HG03025 (cell line): ENCODE results near the gene DGCR6L.
"Not testable (repeated sequence)": the region's sequence is repeated elsewhere in the genome, so short reads cannot be mapped to it uniquely, and the experiment has no call there.

Experiments
- ATAC-seq: cut with Tn5 transposase; IDR thresholded peaks from one replicate; pipeline ENCODE4 v1.9.1; 2021; ENCODE audit warnings: mild to moderate bottlenecking, moderate library complexity; ENCODE audit not compliant: unreplicated experiment, low FRiP score

DGCR6L gene

DNA sequence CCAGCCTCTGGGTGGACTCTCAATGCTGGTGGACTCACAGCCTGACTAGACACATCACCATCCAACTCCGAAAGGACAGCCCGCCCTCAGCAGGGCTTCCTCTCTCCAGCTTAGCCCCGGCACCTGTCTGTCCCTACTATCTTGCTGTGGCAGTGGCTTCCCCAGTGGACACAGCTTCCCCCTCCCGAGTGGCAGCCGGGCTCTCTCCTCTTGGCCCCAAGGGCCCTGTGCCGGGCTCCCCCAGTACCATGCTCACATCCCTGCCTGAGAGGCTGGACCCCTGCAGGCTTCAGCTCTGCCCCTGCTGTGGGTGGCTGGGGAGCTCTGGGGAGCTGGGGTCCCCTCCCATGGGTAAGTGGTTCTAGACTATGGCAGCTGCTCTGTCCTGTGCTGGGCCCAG lies 9.1 kb downstream of the DGCR6L start:
- not testable (repeated sequence) for ATAC-seq

DNA sequence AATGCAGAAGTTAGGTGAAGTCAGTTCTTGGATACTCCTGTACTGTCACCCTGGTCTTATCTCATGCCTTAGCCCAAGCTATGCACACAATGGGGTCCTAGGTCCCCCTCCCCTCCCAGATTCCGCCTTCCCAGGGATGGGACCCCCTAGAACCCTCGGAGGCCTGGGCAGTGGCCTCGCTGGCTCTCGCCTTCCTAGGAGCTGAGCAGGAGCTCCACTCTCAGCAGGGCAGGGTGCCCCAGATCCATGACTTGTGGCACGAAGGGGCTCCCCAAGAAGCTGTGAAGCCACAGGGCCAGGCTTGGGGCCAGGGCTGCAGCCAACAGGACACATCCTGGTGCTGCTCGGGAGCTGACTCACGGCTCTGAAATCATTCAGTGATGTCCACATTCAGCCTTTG lies 9.7 kb downstream of the DGCR6L start:
- ATAC-seq, result not testable (repeated sequence)

DNA sequence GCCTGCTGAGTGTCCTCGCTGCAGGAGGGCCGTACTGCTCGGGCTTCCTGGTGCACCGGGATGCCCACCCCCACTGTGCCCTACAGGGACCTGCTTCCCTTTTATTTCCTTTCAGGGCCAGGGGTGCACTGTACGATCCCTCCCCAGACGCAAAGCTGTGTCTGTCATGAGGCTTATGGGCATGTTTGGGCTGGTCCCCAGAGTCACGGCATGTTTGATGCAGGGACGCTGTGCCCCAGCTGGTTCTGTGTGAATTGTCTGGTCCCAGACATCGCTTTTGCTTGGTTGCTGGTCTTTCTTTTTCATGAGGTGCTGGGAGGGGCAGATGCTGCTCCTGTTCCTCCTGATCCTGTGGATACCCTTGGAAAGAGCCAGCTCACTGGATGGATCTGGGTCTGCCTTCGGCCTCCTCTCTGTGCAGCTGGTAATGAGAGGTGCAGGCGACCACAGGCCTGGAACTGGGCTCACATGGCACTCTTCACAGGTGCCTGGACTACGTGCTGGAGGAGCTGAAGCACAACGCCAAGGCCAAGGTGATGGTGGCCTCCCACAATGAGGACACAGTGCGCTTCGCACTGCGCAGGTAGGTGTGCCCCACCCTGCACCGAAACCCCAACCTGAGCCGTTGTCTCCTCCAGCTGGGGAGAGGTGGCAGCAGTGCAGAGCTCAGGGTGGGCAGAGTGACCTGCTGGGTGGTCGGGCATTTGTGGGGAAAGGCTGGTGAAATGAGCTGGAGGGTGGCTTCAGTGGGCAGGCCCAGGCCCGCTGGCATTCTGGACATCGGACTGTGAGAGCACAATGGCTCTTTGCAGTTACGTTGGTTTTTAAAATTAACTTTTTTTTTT lies 10.8 kb downstream of the DGCR6L start:
- not testable (repeated sequence) for ATAC-seq

DNA sequence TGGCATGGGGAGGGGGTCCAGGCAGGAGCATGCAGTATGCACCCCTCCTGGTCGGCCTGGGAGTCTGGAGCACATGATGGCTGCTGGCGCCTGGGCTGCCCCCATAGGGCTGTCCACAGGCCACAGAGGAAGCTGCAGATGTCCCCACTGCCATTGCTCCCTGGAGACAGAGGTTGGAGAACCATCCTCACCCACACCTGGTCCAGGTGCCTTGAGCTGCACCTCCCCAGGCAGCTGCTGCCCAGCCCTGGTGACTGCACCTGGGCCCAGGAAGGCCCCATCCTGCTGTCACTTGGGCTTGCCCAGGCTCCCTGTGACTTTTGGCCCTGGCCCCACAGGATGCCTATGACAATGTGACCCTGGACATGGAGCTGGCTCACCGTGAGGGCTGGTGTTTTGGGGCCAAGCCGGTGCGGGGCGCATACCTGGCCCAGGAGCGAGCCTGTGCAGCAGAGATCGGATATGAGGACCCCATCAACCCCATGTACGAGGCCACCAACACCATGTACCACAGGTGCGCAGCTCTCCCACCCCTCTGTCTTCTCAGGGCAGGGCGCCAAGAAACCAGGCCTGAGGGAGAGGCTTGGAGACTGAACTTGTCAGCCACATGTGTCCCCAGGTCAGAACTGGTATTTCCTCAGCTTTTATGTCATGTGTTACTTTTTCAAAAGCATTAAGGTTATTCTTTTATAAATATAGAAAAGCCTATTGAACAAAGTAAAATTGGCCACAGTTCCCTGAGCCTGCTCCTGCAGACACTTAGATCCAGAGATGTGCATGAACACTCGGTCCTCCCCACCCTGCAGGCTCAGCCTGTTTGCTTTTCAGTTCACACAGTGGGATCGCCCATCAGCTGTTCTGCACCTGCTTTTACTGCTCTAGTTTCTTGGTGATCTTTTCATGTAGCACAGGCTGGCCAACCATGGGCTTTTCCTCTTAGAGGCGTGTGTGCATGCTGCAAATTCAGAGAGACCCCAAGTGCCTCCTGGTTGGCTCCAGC lies 12.1 kb downstream of the DGCR6L start:
- ATAC-seq, result not testable (repeated sequence)

- not testable (repeated sequence) for ATAC-seq
These were observed 13.0 kb downstream of the DGCR6L start for GRCh38 chr22:20306646-20307447.

- ATAC-seq, result no peak
These were observed 13.8 kb downstream of the DGCR6L start for GRCh38 chr22:20305894-20306645.

DNA sequence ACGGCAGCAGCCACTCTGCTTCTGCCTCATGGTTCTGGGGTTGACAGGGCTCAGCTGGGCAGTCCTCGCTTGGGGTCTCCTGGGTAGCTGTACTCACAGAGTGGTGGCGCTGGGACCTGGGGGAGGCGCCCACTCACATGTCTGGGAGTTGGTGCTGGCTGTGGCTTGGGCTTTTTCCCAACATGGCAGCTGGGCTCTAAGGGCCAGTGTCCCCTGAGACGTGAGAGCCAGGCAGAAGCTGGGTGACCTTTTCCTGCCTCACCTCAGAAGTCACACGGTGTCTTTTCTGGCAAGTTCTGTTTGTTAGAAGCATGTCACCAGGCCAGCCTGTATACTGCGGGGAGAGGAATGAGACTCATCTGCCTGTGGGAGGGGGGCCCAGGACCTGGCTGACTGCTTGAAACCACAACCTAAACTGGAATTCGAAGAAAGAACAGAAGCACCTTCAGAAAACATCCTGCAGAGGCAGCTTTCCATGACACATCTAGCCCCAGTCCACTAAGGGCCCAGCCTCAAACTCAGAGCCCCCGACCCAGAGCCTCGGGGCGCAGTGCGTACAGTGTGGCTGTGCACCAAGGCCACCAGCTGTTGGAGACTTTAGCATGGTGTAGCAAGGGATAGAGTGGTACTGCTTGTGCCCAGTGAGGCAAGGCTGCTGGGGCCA lies 14.5 kb downstream of the DGCR6L start:
- not testable (repeated sequence) for ATAC-seq

- ATAC-seq, result no peak
These were observed 15.2 kb downstream of the DGCR6L start for GRCh38 chr22:20304646-20305045.

GRCh38 chr22:20303229-20303534 lies 16.7 kb downstream of the DGCR6L start:
- not testable (repeated sequence) for ATAC-seq

DNA sequence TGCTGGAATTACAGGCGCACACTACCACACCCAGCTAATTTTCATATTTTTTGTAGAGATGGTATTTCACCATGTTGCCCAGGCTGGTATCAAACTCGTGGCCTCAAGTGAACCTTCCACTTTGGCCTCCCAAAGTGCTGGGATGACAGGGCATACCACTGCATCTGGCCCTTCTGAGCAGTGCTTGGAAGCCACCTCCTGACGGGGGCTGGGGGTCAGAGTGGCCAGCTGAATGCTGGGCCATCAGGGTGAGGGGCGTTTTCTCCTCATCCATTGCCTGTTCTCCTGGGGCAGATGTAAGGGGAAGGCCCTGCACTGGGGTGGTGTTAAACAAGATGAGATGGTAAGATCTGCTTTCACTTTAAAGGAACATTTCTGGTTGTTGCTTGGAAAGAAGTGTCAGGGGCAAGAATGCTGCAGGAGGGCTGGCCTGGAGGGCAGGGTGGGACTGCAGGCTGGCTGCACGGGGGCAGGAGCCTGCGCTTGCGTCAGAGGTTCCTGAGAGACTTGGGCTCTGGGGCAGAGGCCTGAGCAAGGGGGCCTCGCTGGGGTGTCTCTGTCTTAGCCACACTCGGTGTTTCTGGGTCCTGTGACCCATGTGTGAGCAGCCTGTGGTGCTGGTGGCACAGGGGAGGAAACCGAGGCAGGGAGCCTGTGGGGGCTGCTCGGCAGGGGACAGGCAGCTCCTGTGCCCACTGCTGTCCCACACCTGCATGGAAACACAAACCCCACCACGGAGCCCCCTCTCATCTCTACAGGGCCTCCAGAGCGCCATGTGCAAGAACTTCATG lies 17.2 kb downstream of the DGCR6L start:
- ATAC-seq, result no peak

GRCh38 chr22:20299746-20300136 lies 20.1 kb downstream of the DGCR6L start:
- no peak for ATAC-seq

DNA sequence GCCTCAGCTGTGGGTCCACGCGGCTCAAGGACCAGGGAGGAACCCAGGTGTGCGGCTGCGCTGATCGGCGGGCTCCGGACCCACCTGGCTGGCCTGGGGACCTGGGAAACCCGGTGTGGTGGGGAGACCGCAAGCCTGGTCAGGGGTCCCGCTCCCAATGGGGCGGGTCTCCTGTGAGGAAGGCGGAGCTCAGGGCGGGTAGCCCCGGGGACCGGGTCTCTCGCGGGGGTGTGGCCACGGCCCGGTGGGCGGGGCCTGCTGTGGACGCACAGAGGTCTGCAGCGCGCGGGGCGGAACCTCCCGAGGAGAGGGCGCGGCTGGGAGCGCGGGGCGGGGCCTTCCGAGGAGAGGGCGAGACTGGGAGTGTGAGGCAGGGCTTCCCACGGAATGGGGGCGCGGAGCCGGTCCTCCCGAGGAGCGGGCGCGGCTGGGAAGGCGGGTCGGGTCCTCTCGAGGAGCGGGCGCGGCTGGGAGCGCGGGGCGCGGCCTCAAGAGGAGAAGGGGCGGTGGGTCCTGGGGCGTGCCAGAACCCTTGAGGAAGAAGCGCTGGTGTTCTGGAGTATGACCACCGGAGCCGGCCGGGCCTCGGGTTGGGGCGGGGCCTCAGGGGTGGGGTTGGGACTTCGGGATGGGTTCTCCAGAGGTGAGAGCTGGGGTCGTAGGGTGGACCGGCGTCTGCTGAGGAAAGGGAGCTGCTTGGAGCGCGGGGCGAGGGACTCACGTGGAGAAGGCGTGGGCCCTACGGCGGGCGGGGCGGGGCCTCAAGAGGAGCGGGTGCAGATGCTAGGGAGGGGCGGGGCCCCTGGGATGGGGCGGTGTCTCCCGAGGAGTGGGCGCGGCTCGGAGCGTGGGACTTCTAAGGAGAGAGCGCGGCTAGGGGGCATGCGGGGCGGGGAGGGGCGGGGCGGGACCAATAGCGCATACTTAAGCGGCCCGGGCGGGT lies 20.8 kb downstream of the DGCR6L start:
- ATAC-seq, result no peak

DNA sequence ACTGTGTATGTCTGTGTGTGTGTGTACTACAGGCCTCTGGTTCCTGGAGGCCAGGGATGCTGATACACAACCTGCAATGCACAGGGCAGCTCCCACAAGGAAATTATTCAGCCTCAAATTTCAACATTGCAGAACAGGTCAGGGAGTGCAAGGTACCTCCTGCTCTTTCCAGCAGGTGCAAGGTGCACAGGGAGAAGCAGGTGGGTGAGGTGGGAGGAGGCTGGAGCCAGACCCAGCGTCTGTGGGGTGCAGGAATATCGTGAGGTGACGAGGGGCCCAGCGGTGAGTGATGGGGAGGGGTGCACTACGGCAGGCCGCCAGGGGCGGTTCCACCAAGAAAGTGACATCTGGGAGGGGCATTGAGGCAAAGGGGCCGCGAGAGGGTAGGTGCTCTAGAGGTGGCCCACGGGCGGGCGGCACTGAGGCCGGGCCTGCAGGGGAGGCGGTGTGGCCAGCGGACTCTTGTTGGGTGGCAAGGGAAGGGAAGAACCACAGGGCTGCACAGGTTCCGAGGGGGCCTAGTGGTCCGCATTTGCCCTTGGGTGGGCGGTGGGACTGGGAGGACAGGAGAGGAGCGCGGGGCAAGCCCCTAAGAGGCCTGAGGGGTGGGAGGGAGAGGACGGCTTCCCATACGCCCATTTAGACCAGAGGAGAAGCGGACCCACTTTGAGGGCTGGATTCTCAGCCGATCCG lies 21.6 kb downstream of the DGCR6L start:
- no peak for ATAC-seq

GRCh38 chr22:20297414-20298109 lies 22.3 kb downstream of the DGCR6L start:
- no peak for ATAC-seq

- no peak for ATAC-seq
These were observed 23.3 kb downstream of the DGCR6L start for GRCh38 chr22:20296598-20296997.
